Vagina (tissue), 2 donors: ENCODE results near the gene VLDLR.

ENCODE experiments used
- CTCF ChIP-seq, 3 experiments: fragments of 450-650 bp in 2 of 3; fragments of 200-600 bp in 1 of 3; sonication (generic) in 1 of 3; IDR thresholded peaks; one replicate each; pipeline ENCODE4 v1.5.1; 2017 to 2019; ENCODE audit warnings: antibody characterized with exemption in 3 of 3, mild to moderate bottlenecking in 2 of 3, moderate library complexity in 2 of 3
- POLR2AphosphoS5 ChIP-seq, 2 donors: sonication (generic); formaldehyde crosslinking; IDR thresholded peaks; one replicate each; pipeline ENCODE4 v1.9.0; 2017; ENCODE audit warnings: antibody characterized with exemption in 2 of 2, mild to moderate bottlenecking in 2 of 2, low read depth in 1 of 2; ENCODE audit not compliant: insufficient read depth in 1 of 2

GRCh38 chr9:2686911-2687310 lies 65.3 kb downstream of the VLDLR start:
- TF ChIP-seq CTCF (IDR thresholded peaks at IDR 0.05) (no peak), POLR2AphosphoS5 (IDR thresholded peaks at IDR 0.05; ENCODE audit: insufficient read depth in 1 of 2, low read depth in 1 of 2) (no peak)
